HG03575 (cell line): ENCODE results near the gene UBE2Z.
"Not testable (repeated sequence)": the region's sequence is repeated elsewhere in the genome, so short reads cannot be mapped to it uniquely, and the experiment has no call there.

Source experiments
- ATAC-seq: cut with Tn5 transposase; IDR thresholded peaks from one replicate; pipeline ENCODE4 v1.9.1; 2021; ENCODE audit not compliant: unreplicated experiment, insufficient number of reproducible peaks, low FRiP score; ENCODE audit errors: extremely low read depth

UBE2Z gene

DNA sequence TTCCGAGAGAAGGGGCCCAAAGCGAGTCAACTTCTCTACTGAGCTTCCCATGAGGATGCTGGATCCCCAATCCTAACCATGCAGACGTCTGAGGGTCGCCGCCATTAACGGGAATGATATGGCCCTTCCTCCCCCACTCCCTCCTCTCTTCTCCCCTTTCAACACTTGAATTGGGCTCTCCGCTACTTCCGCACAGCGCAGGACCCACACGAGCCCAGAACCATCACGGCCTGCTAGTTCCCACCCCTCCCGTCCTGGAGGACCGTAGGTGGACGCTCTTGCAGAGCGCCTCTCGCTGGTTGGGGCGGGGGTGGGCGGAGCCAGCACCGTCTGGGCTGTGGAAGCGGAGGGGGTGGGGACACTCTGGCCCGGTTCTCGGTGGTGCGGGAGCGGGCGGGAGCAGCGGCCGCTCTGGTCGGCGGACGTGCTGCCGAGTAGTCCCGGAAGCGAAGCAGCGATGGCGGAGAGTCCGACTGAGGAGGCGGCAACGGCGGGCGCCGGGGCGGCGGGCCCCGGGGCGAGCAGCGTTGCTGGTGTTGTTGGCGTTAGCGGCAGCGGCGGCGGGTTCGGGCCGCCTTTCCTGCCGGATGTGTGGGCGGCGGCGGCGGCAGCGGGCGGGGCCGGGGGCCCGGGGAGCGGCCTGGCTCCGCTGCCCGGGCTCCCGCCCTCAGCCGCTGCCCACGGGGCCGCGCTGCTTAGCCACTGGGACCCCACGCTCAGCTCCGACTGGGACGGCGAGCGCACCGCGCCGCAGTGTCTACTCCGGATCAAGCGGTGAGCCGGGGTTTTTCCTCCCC is at the start of gene UBE2Z:
TSS of gene UBE2Z (plus strand) at position 361 of the 797 bp plus-strand sequence. CDS start at position 458, 97 bp downstream.
- ATAC-seq = no peak

- no peak for ATAC-seq
Observed at GRCh38 chr17:48860034-48860433, 48.2 kb upstream of the UBE2Z start.

- ATAC-seq = no peak
Observed at GRCh38 chr17:48860456-48860855, 47.8 kb upstream of the UBE2Z start.

- no peak for ATAC-seq
Observed at GRCh38 chr17:48868916-48869500, 39.2 kb upstream of the UBE2Z start.

DNA sequence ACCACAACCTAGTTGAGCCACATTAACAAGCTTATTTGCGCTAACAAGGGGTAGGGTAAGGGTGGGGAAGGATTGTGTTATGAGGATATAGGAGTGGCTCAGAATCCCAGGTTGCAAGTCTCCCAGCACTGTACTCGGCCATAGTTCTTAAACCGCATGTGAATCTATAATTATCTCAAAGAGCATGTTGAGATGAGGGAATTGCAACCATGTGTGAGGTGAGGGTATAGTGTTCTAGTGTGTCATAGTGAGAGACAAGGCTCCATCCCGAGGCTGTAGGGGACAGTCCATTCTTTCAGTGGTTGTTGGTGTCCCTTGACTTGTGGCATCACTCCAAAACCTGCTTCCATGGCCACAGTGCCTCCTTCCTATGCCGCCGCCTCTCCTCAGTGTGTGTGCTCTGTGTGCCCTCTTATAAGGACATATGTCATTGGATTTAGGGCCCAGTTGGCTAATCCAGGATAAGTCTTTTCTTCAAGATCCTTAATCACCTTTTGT is 38.3 kb upstream of the UBE2Z start:
- no peak for ATAC-seq

DNA sequence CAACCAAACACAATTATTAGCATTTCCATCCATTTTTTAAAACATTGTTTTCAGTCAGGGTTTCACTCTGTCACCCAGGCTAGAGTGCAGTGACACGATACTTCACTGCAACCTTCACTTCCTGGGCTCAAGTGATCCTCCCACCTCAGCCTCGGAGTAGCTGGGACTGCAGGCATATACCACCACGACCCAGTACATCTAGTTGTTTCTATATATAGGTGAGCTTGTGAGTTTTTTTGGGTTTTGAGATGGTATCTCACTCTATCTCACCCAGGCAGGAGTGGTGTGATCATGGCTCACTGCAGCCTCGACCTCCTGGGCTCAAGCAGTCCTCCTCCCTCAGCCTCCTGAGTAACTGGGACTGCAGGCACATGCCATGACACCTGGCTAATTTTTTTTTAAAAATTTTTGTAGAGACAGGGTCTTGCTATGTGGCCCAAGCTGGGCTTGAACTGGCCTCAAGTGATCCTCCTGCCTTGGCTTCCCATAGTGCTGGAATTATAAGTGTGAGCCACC is 37.1 kb upstream of the UBE2Z start:
- no peak for ATAC-seq

DNA sequence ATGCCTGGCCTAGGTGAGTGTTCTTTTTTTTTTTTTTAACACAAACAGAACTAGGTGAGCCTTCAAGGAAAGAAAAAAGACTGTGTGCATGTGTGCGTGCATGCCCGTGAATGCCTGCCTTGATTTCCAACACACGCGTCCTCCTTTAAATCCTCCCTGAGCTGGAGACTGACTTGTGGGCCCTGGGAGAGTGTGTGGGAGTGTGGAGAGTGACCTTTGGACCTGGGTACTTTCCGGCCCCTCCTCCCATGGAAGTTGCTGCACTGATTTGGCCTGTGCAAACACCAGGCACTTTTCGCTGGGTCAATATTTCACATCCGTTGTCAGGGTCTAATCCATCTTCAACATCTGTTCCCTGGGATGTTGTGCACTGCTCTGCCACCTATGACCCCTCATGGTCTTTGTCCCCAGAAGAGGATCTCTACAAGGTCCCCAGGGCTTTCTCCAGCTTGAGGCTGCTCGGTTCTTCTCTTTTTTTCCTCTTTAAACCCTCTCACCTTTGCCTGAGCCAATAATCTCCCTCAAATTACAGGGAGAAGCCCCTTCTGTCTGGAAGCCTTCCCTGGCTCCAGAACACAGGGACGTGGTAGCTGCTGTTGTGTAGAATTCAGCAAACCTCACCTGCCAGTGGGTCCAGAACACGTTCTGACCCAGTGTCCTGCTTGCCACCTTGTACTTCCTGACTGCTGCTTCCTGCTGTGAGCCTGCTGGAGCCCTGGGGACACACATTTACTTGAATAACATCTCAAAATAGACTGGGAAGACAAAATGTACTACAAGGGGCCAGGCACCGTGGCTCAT is 36.5 kb upstream of the UBE2Z start:
- ATAC-seq = no peak

GRCh38 chr17:48872409-48872808 is 35.8 kb upstream of the UBE2Z start:
- ATAC-seq = not testable (repeated sequence)

- no peak for ATAC-seq
Observed at GRCh38 chr17:48873209-48873608, 35.0 kb upstream of the UBE2Z start.

GRCh38 chr17:48873696-48874443 is 34.3 kb upstream of the UBE2Z start:
- ATAC-seq = no peak

- ATAC-seq = no peak
Observed at GRCh38 chr17:48878920-48879898, 29.0 kb upstream of the UBE2Z start.

DNA sequence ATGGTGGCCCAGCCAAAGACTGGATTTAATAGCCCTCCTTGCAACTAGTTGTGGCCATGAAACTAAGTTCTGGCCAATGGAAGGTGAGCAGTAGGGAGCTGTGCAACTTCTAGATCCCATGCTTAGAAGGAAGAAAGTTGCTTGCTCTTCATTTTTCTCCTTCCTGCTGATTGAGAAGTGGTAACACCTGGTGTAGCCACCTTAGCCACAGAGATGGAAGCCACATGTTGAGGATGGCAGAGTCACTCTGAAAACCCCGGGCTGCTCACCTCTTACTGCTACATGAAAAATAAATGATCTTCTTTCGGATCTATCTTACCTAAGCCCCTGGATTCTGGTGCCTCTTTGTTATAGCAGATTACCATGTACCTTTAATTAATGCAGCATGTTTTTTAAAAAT is 25.9 kb upstream of the UBE2Z start:
- no peak for ATAC-seq

GRCh38 chr17:48883171-48883570 is 25.0 kb upstream of the UBE2Z start:
- ATAC-seq = no peak

- ATAC-seq = no peak
Observed at GRCh38 chr17:48890086-48890485, 18.1 kb upstream of the UBE2Z start.

GRCh38 chr17:48892940-48893645 is 15.1 kb upstream of the UBE2Z start:
- peak; percentile 4 for ATAC-seq

DNA sequence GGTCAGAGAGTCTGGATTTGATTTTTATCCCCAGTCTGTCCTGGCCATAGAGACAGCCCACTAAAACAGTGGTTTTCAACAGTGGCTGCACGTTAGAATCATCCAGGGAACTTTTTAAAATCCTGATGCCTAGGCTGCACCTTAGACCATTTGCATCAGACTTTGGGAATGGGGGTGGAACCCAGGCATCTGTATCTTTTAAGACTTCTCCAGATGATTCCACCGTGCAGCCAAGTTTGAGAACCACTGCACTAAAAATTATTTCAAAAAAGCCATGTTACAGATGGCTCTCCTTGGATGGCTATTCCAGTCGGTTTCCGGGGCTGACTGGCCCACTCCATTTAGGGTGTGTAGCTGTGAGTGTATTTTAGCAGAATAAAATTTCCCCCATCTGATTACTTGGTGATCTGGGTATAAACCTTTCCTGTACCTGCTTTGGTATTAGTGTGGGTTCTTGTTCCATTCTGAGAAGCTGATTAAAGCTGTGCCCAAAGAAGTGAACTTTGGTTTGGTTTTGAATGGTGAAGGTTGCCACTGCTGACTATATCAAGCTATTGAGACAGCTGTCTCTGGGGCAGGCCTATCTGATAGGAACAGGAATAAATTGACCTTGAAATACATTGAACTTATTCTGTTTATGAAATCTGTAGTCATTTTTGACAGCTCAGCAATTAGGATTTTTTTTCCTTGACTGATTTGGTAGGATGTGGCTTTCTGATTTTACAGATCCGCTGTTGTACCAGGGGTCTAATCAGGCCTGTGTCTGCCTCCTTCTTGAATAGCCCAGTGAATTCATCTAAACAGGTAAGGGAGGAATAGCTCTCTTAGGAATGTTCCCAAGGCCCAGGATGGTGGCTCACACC is 14.3 kb upstream of the UBE2Z start:
- no peak for ATAC-seq
